SU-DHL-6 (cell line): Measurements from ENCODE around the gene ADIRF.

Source experiments
- EZH2phosphoT487 ChIP-seq: fragments of 200-600 bp; sonication (generic), shearing (Covaris generic); conservative IDR thresholded peaks from 2 replicates; pipeline ENCODE4 v1.6.1; 2018; ENCODE audit warnings: mild to moderate bottlenecking, antibody characterized with exemption, low read length, moderate library complexity, mixed read lengths
- TF ChIP-seq, protein P1 (sequence below): fragments of 200-600 bp; sonication (generic); IDR thresholded peaks from one replicate; pipeline ENCODE4 v1.5.1; 2017; ENCODE audit warnings: antibody characterized with exemption, mild to moderate bottlenecking, low read length, moderate library complexity; ENCODE audit not compliant: insufficient read depth, poor library complexity, severe bottlenecking

DNA sequence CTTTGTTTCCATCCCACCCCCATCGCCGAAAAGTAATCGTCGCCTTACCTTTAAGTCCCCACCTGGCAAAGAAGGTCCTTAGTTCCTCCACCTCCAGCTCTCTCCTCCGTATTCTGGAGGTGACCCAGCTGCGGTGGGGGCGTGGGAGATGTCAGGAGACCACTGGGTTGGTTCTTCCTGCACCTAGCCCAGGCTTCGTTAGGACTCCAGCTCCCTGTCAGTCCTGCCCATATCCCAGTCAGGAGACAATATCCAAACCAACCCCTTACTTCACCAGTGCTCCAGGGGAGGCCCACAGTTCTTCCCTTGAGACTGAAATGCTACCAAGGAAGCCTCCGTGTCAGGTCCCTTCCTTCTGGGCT, 693 bp downstream of the ADIRF start:
- TF ChIP-seq, protein P1, sequence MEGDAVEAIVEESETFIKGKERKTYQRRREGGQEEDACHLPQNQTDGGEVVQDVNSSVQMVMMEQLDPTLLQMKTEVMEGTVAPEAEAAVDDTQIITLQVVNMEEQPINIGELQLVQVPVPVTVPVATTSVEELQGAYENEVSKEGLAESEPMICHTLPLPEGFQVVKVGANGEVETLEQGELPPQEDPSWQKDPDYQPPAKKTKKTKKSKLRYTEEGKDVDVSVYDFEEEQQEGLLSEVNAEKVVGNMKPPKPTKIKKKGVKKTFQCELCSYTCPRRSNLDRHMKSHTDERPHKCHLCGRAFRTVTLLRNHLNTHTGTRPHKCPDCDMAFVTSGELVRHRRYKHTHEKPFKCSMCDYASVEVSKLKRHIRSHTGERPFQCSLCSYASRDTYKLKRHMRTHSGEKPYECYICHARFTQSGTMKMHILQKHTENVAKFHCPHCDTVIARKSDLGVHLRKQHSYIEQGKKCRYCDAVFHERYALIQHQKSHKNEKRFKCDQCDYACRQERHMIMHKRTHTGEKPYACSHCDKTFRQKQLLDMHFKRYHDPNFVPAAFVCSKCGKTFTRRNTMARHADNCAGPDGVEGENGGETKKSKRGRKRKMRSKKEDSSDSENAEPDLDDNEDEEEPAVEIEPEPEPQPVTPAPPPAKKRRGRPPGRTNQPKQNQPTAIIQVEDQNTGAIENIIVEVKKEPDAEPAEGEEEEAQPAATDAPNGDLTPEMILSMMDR = no peak
- TF ChIP-seq EZH2phosphoT487 = no peak
